ENCODE measurements around the gene NLRP6.
"Not testable (repeated sequence)": the region's sequence is repeated elsewhere in the genome, so short reads cannot be mapped to it uniquely, and the experiment has no call there.

GRCh38 chr11:324593-325517, 46.6 kb downstream of the NLRP6 start:
- TF ChIP-seq, protein P1, sequence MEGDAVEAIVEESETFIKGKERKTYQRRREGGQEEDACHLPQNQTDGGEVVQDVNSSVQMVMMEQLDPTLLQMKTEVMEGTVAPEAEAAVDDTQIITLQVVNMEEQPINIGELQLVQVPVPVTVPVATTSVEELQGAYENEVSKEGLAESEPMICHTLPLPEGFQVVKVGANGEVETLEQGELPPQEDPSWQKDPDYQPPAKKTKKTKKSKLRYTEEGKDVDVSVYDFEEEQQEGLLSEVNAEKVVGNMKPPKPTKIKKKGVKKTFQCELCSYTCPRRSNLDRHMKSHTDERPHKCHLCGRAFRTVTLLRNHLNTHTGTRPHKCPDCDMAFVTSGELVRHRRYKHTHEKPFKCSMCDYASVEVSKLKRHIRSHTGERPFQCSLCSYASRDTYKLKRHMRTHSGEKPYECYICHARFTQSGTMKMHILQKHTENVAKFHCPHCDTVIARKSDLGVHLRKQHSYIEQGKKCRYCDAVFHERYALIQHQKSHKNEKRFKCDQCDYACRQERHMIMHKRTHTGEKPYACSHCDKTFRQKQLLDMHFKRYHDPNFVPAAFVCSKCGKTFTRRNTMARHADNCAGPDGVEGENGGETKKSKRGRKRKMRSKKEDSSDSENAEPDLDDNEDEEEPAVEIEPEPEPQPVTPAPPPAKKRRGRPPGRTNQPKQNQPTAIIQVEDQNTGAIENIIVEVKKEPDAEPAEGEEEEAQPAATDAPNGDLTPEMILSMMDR (IDR thresholded peaks at IDR 0.05) = not testable (repeated sequence)
- TF ChIP-seq POLR2A, EP300 (IDR thresholded peaks at IDR 0.05): not testable (repeated sequence)
